22Rv1 (cell line): ENCODE measurements around the gene RNF166.

Source experiments
- CTCF ChIP-seq: fragments of 450-650 bp; IDR thresholded peaks from 2 replicates; pipeline ENCODE4 v1.5.1; 2017; ENCODE audit warnings: mild to moderate bottlenecking
- ZFX ChIP-seq: fragments of 450-650 bp; IDR thresholded peaks from 2 replicates; pipeline ENCODE4 v1.6.1; 2017; ENCODE audit warnings: antibody characterized with exemption, borderline replicate concordance

- TF ChIP-seq CTCF (no peak), ZFX (no peak)
Measured at GRCh38 chr16:88702371-88703210, 3.6 kb downstream of the RNF166 start.
